HT-29 (cell line): ENCODE measurements around the gene TRPC4. TPM values are rescaled to one million over a fixed set of nuclear protein-coding genes. Genes with fewer than 3 reads are reported as not detected.

ENCODE experiments used
- DNase-seq: peaks from one replicate; pipeline ENCODE4 v3.0.0-alpha.2; 2015; ENCODE audit warnings: low spot score
- total RNA-seq: library from RNA; depleted of rRNA; stranded (reverse); fragments of >200 nt; shearing (Covaris generic); gene quantifications from 2 replicates; pipeline ENCODE4 v1.2.3, GENCODE V29; 2014

TRPC4 gene
- total RNA-seq, 1 experiment from 2014 or later = not detected

DNA sequence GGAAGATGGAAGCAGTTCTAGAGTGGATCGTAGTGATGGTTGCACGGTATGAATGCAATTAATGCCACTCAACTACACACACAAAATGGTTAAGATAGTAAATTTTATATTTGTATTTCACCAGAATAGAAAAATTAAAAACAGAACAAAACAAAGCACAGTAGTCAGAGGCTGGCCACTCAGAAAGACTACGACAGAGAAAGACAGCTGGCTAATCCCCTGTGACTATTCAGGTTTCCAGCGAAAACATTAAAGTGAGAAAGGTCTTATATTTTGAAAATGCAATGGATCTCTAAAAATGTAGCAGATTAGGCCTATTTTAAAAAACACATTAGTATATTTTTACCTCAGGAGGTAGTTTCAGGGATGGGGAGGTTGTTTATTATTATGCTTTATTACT, 139.7 kb downstream of the TRPC4 start:
- no peak for DNase-seq

DNA sequence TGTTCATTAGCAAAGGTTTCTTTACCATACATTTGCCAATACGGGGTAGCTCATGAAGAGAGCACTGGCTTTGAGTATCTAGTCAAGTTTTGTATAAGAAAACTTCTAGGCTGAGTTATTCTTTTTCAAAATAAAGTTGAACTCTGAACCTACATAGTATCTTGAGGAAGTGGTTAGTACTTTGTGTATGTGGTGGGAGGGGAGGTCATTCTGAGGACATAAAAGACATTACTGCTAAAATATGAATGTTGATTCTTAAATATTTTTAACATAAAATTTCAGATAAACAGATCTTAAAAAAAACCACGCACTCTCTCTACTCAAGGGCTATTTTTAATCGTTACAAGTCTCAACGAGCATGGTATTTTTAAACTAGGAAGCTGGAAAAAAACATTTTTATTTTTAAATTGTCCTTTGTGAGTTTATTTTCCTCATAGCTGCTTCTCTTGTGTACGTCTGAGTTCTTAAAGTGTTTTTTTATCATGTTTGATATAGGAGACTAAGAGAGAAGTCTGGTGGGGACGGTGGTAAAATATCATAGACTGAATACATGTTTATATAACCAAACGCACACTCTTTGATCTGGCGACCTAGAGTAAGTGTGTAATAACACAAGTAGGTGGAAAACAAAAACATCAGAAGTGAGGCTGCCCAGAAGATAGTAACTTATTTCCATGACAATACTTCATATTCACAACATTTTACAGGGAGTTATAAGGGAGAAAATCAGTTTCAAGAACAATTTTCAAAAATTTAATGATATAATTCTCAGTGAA, 153.0 kb downstream of the TRPC4 start:
- peak; percentile 23 for DNase-seq

DNA sequence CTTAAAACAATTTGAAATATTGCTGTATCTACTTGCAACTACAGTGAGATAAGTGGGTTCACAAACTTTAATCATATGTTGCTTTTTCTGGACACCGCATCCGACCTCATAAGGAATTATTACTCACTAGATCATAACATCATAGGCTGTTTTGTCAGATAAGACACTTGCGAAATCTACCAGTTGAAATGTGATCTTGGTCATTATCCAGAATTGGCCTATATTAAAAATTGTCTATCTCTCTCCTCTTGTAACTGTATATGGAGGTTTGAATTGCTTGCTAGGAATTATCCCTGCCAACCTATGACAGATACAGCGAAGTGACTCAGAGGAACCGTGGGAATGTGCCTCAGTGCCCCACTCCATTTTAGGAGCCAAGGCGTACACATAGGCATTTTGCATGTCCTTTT, 154.0 kb downstream of the TRPC4 start:
- peak; percentile 29 for DNase-seq

DNA sequence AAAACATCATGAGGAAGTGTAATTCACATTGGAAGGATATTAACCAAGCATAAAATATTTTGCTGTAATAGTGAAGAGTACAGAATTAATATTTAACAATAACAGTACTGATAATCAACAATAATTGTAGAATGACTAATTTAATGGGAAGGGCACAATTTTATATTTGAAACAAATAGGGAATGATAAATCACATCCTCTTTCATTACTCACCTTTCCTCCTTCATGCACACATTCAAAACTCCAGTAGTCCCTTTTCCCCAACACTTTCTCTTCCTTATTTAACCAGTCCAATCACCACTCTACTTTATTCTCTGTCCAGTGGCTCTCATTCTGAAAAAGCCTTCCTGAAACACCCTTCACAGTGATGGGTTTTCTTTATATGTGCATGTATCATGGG, 160.3 kb downstream of the TRPC4 start:
- no peak for DNase-seq

- no peak for DNase-seq
Observed at GRCh38 chr13:37707739-37708500, 161.7 kb downstream of the TRPC4 start.

DNA sequence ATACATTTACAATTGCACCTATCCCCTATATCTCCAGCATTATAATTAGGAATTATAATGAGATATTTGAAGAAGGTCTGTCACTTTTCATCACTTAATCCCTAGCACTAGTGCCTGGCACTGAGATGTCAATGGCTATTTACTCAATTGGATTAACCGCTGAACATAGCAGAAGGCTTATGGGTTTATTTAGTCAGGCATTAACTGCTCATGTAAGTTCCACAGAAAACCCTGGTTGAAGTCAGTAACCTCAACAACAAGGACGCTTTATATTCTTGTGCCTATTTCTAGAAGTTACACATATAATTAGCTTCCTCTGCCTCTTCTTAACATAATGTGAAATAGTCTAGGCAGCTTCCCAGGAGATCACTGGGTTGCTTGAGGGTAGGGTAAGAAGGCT, 163.5 kb downstream of the TRPC4 start:
- DNase-seq = no peak

DNA sequence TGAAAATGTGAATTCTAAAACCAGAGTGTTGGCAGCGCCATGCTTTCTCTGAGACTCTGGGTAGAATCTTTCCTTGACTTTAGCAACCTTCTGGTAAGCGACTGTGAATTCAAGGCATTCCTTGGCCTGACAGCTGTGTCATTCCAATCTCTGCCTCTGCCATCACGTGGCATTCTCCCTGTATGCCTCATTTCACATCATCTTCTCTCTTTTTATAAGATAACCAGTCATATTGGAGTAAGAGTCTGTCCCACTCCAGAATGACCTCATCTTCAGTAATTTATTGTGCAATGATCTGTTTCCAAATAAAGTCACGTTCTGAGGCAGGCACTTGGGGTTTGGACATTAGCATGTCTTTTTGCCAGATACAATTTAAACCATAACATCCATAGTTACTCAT, 167.6 kb downstream of the TRPC4 start:
- DNase-seq = no peak

DNA sequence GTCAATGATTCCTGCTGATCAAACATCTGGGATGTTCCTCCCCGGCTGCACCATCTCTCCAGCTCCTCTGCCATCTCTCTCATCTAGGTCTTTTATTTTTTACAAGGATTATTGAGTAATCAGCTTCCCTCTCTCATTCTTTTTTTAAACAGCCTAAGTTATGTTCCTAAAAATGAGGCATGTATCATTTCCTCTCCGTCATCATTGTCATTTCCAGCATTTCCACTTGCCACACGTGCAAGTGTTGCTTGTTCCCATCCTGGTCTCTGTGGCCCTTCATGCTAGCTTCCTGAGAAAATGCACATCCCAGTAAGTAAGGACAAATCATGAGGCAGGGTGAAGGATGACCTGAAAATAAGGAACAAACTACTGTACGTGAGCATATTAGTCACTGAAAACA, 168.3 kb downstream of the TRPC4 start:
- DNase-seq = no peak

DNA sequence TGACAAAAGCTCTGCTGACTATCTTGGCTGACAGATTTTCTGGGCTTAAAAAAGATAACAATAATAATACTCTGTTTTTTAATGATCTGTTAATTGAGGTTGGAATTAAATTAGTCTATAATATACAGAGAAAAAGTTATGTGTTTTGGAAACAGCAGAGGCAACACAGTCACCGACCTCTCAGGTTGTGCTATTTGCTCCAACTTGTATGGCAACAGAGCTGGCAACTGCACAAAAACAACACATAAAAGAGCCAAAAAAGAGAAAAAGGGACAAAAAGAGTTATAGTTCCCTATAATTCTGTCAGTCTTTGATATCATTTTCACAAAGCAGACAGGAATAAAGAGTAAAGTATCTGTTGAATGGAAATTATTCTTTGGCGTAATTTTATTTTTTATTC, 168.7 kb downstream of the TRPC4 start:
- no peak for DNase-seq

- DNase-seq = peak; percentile 20
Observed at GRCh38 chr13:37695200-37695599, 174.4 kb downstream of the TRPC4 start.

DNA sequence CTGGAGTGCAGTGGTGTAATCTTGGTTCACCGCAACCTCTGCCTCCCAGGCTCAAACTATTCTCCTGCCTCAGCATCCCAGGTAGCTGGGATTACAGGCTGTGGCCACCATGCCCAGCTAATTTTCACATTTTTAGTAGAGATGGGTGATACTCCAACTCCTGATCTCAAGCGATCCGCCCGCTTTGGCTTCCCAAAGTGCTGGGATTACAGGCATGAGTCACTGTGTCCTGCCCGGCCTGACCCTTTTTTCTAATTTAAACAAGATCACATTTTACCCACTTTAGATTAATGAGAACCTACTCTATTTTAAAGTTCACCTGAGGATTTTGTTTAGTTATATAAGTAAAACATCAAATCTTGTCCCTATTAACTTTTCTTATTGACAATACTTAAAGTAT, 179.2 kb downstream of the TRPC4 start:
- no peak for DNase-seq

GRCh38 chr13:37686501-37686900, 183.1 kb downstream of the TRPC4 start:
- DNase-seq = no peak

DNA sequence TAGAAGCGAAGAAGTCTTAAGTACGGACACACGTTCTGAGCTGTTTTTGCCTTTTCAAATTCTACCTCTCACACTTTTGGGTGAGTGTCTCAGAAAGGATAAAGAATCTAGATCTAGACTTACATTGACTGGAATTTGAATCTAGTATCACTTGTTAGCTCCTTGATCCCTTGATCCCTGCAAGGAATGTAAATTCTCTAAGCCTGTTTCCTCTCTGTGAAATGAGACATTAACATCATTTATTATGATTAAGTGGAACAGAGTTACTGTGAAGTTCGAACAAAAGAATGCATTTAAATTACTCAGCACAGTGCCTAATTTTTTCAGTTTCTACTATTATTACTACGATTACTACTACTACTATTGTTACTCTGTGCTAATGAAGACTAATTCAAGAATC, 184.4 kb downstream of the TRPC4 start:
- DNase-seq = no peak

DNA sequence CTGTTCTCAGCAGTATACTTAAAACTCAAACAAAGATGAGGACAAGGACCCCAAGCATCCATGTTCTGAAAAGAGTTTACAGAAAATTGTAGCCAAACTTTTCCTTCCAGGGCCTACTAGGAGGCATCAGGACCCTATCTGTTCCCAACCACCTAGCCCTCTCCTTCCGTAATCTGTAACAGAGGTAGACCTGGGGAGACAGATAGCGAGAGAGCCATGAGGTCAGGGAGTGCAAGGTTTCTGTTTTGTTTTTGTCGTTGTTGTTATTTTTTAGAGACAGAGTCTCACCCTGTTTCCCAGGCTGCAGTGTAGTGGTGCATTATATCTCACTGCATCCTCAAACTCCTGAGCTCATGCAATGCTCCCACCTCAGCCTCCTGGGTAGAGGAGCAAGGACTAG, 187.1 kb downstream of the TRPC4 start:
- DNase-seq = no peak

GRCh38 chr13:37681281-37682032, 188.1 kb downstream of the TRPC4 start:
- DNase-seq = no peak

DNA sequence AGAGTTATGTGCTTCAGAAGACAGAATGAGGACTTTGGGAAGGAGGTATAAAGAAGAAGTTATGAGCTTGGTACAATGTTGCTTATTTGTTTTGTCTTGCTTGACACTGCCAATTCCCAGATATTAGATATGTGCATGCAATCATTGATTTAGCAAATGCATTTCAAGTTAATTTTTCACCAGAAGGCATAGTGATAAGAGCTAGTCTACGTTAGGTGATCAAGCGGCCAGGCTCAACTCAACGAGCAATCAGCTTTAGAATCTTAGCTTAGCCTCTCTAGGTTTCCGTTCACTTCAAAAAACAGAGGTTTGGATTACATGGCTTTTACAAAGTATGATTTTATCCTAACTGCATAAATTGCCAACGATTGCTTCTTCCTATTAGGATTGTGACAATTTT, 189.4 kb downstream of the TRPC4 start:
- DNase-seq = no peak

GRCh38 chr13:37679043-37679442, 190.5 kb downstream of the TRPC4 start:
- no peak for DNase-seq

DNA sequence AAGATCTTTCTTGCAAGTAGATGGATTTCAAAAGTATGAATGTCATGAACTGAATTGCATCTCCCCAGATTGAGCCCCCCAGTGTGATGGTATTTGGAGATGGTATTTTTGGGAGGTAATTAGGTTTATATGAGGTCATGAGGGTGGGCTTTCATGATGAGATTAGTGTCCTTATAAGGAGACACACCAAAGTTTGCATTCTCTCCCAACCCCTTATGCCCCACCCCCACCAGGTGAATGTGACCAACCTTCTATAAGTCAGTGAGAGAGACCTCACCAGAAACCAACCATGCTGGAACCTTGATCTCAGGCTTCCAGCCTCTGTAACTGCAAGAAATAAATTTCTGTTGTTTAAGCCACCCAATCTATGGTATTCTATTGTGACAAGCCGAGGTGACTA, 199.7 kb downstream of the TRPC4 start:
- DNase-seq = no peak

DNA sequence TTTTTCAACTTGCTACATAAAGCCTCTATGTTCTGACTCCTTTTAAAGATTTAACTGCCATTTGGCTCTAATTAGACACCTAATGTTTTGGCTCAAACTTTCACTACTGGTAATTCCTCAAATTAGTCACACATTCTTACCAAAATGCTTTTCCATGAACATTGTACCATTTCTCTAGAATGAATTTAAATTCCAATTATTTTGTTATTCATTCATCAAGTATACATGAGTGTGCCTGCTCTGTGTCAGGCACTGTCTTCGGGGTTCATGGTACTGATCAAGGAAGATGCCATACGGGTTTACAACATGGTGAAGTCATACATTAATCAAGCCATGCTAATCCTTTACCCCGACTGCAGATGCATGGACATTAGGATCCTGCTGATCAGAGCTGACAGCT, 201.9 kb downstream of the TRPC4 start:
- DNase-seq = no peak

DNA sequence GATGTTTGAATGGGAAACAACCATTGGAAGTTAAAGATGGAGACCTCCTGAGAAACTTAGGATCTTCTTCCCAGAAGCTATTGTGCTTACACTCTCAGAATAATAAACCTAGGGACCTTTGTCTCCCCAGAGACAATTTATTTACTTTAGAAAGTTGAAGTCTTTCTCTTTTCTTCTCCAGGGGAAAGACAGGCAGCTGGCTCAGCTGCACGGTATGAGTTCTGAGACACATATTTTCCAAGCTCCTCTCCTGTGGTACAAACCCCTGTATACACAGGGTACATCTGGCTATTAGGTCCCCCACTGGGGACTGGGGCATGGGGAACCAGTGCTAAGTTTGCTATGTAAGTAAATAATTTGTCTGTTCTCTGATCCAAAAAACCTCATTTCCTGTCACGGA, 203.5 kb downstream of the TRPC4 start:
- DNase-seq = no peak

DNA sequence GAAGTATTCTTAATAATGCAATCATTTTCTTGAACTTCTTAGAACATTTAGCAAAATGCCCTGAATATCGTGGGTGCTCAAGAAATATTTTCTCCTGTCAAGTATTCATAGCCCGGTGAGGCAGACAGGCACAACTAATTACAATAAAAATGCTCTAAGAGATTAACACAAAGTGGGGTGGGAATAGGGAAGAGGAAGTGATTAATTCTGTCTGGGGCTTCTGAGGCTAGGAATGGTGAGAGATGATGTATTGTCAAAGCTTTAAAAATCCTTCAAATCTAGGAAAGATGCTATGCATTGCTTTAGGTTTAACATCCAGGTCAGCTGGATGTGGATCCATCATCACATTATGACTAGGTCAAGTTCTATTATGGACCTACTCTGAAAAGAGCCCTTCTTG, 204.2 kb downstream of the TRPC4 start:
- no peak for DNase-seq

DNA sequence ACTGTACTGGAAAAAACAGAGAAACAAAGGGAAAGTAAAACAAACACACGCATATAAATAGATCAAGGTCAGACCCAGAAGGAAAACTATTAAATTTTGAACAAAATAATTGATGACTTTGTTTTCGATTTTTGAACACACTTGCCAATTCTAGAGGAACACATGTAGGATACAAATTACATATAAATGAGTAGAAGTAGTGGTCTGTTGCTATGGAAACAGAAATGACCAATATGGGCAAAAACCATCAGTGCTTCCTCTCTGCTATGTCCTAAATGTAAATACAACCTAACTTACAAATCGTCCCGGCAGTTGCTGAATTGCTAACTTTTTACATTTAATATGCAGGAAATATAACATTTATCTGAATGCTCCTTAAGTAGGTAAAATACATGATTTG, 205.8 kb downstream of the TRPC4 start:
- DNase-seq = no peak

DNA sequence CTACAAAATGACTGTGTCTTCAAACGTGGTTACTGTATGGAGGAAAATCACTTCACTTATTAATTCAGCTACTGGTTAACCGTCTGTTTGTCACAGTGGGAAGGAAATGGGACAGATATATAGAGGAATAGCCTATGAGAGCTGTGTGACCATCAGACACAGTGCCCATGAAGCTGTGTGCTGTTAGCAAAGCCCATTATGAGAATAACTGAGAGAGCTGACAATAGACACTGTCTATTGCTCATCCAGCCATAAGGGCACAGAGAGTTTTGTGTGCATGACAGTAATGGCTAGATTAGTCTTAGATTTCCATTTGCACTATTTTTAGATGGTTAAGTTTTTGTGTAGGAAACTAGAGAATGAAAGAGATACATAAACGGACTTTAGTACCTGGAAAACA, 206.9 kb downstream of the TRPC4 start:
- DNase-seq = no peak
